B cell (primary cell): Measurements from ENCODE around the gene LHX5.

ENCODE experiments used
- CTCF ChIP-seq: fragments of 200-600 bp; IDR thresholded peaks from one replicate; pipeline ENCODE4 v1.8.0; 2022; ENCODE audit warnings: antibody characterized with exemption, mild to moderate bottlenecking
- EZH2 ChIP-seq: IDR thresholded peaks from 2 replicates; pipeline ENCODE4 v1.6.1; 2012; ENCODE audit warnings: borderline replicate concordance, low read depth, mild to moderate bottlenecking, moderate library complexity, low read length; ENCODE audit not compliant: insufficient read depth, poor library complexity, severe bottlenecking

- no peak for TF ChIP-seq CTCF
- no peak for TF ChIP-seq EZH2
These were observed 10.7 kb upstream of the LHX5 start for GRCh38 chr12:113482334-113482733.
